G401.6 (cell line): ENCODE measurements around the gene PCGF2.
"Not testable (repeated sequence)": the region's sequence is repeated elsewhere in the genome, so short reads cannot be mapped to it uniquely, and the experiment has no call there.

Experiments
- FAIRE-seq: peaks from 2 replicates; lab custom pipeline; 2012; peaks lifted over from hg19 to GRCh38; lab: Jason Lieb, UNC

The PCGF2 gene

GRCh38 chr17:38735161-38735997 is 12.8 kb downstream of the PCGF2 start:
- no peak for FAIRE-seq

GRCh38 chr17:38733982-38734973 is 13.9 kb downstream of the PCGF2 start:
- FAIRE-seq = no peak

GRCh38 chr17:38733282-38733981 is 14.7 kb downstream of the PCGF2 start:
- no peak for FAIRE-seq

GRCh38 chr17:38732376-38733281 is 15.5 kb downstream of the PCGF2 start:
- FAIRE-seq = no peak

- no peak for FAIRE-seq
These were observed 16.4 kb downstream of the PCGF2 start for GRCh38 chr17:38731526-38732294.

- FAIRE-seq = no peak
These were observed 17.4 kb downstream of the PCGF2 start for GRCh38 chr17:38730526-38731379.

- FAIRE-seq = no peak
These were observed 18.1 kb downstream of the PCGF2 start, which contains the start of gene CISD3 for GRCh38 chr17:38729886-38730525. Gene CISD3, plus strand, starts transcription at chr17:38730341. Its CDS starts 18 bp downstream, at chr17:38730359.

GRCh38 chr17:38729368-38729885 is 18.7 kb downstream of the PCGF2 start:
- no peak for FAIRE-seq

GRCh38 chr17:38728290-38728831 is 19.8 kb downstream of the PCGF2 start:
- FAIRE-seq = no peak

- no peak for FAIRE-seq
These were observed 20.4 kb downstream of the PCGF2 start for GRCh38 chr17:38727736-38728135.

GRCh38 chr17:38726145-38726544 is 22.0 kb downstream of the PCGF2 start:
- FAIRE-seq = not testable (repeated sequence)

GRCh38 chr17:38725066-38725465 is 23.1 kb downstream of the PCGF2 start:
- FAIRE-seq = no peak

GRCh38 chr17:38724337-38724988 is 23.7 kb downstream of the PCGF2 start:
- no peak for FAIRE-seq

GRCh38 chr17:38721802-38722201 is 26.3 kb downstream of the PCGF2 start:
- no peak for FAIRE-seq

- no peak for FAIRE-seq
These were observed 27.2 kb downstream of the PCGF2 start for GRCh38 chr17:38720941-38721340.

GRCh38 chr17:38719943-38720641 is 28.0 kb downstream of the PCGF2 start:
- FAIRE-seq = no peak

GRCh38 chr17:38719289-38719942 is 28.7 kb downstream of the PCGF2 start:
- FAIRE-seq = no peak
